Measurements from ENCODE around the gene FOLR2.

Gene FOLR2

DNA sequence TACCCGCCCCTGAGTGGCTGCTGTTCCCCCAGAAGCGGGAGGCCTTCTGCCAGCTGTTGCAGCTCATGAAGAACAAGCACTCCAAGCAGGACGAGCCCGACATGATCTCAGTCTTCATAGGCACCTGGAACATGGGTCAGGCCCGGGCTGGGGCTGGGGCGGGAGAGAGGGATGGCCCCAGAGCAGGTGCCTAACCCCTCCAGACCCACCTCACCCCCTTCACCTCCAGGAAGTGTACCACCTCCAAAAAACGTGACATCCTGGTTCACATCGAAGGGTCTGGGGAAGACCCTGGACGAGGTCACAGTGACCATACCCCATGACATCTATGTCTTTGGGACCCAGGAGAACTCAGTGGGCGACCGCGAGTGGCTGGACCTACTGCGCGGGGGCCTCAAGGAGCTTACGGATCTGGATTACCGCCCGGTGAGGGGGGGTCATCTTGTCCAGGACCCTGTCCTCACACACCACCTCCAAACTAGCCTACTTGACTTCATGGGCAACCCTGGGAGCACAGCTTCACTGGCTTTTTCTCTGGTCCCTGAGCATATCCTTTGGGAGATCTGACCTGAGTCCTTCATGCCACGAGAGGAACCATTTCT is 14.3 kb downstream of the FOLR2 start:
- Histone ChIP-seq H3K9ac (ENCODE audit: low read length) (no peak overlapping the region), H2AFZ (ENCODE audit: low read depth, low read length, severe bottlenecking) (no peak overlapping the region), H3K4me3 (ENCODE audit: insufficient read depth, low read length, poor library complexity, severe bottlenecking) (no peak overlapping the region), H3K9me3 (ENCODE audit: insufficient read depth, low read length) (no peaks in the 10 kb centered on the region), H3K36me3 (ENCODE audit: low read length) (no peaks in the 10 kb centered on the region), H3K27ac (ENCODE audit: low read depth, low read length) (no peak overlapping the region), H4K20me1 (ENCODE audit: low read depth, low read length) (no peaks in the 10 kb centered on the region), H3K4me2 (ENCODE audit: low read depth, low read length, poor library complexity, severe bottlenecking) (no peak overlapping the region), H3K27me3 (ENCODE audit: low read length) (no peaks in the 10 kb centered on the region), H3K79me2 (ENCODE audit: insufficient read depth, low read length) (peaks cover under 1% of the 10 kb centered on the region; the same call in 1 of the 2 replicates), H3F3A (ENCODE audit: insufficient read depth) (peaks cover under 1% of the 10 kb centered on the region; the same call in 1 of the 2 replicates), H3K9me2 (replicated peaks; ENCODE audit: insufficient read depth, low read length) (no peaks in the 10 kb centered on the region)
- TF ChIP-seq, protein P1, sequence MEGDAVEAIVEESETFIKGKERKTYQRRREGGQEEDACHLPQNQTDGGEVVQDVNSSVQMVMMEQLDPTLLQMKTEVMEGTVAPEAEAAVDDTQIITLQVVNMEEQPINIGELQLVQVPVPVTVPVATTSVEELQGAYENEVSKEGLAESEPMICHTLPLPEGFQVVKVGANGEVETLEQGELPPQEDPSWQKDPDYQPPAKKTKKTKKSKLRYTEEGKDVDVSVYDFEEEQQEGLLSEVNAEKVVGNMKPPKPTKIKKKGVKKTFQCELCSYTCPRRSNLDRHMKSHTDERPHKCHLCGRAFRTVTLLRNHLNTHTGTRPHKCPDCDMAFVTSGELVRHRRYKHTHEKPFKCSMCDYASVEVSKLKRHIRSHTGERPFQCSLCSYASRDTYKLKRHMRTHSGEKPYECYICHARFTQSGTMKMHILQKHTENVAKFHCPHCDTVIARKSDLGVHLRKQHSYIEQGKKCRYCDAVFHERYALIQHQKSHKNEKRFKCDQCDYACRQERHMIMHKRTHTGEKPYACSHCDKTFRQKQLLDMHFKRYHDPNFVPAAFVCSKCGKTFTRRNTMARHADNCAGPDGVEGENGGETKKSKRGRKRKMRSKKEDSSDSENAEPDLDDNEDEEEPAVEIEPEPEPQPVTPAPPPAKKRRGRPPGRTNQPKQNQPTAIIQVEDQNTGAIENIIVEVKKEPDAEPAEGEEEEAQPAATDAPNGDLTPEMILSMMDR (IDR thresholded peaks at IDR 0.05; ENCODE audit: insufficient read depth, low read length, poor library complexity, severe bottlenecking), result no peak
- no peak for TF ChIP-seq EZH2phosphoT487 (conservative IDR thresholded peaks at IDR 0.05; ENCODE audit: low read length)

DNA sequence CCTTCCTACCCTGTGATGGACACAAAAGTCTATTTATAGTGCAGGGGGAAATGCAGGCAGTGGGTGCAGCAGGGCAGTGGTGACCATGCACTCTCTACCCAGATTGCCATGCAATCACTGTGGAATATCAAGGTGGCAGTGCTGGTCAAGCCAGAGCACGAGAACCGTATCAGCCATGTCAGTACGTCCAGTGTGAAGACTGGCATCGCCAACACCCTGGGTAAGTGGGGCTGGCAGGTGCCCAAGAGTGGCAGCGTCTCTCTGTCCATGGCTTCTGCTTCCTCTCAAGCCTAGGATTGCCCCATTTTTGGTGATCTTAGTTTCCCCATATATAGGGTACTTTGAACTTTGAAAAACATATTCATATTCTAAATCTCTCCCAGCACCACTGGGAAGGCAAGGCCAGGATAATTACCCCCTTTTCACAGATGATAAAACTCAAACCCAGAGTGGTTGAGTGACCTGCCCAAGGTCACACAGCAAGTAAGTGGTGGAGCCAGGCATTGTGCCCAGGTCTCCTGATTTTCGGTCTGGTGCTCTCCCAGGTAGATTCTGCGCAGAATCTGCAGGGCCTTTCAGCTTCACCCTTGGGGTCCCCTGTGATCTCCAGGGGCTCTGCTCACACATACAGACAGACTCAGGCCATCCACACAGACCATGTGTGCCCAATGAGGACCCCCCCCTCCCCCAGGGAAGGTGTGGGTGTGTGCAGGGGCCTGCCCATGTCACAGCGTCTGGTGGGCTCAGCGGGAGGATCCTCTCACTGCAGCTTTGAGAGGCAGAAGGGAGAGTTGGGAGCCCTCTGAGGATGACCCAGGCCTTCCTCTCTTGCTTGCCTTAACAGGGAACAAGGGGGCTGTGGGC is 15.0 kb downstream of the FOLR2 start:
- H3K27me3 ChIP-seq (ENCODE audit: low read length), result no peaks in the 10 kb centered on the region
- no peaks in the 10 kb centered on the region for H3K9me3 ChIP-seq (ENCODE audit: insufficient read depth, low read length)
- peaks cover 5% of the 10 kb centered on the region for H3F3A ChIP-seq (ENCODE audit: insufficient read depth)
- no peak overlapping the region for H3K9ac ChIP-seq (ENCODE audit: low read length)
- H3K36me3 ChIP-seq (ENCODE audit: low read length), result no peaks in the 10 kb centered on the region
- no peak overlapping the region for H3K27ac ChIP-seq (ENCODE audit: low read depth, low read length)
- no peaks in the 10 kb centered on the region for H3K9me2 ChIP-seq (replicated peaks; ENCODE audit: insufficient read depth, low read length)
- H2AFZ ChIP-seq (ENCODE audit: low read depth, low read length, severe bottlenecking), result no peak overlapping the region
- H3K4me2 ChIP-seq (ENCODE audit: low read depth, low read length, poor library complexity, severe bottlenecking), result no peak overlapping the region
- no peak for TF ChIP-seq EZH2phosphoT487 (conservative IDR thresholded peaks at IDR 0.05; ENCODE audit: low read length)
- TF ChIP-seq, protein P1 (IDR thresholded peaks at IDR 0.05; ENCODE audit: insufficient read depth, low read length, poor library complexity, severe bottlenecking), result no peak
- H3K79me2 ChIP-seq (ENCODE audit: insufficient read depth, low read length), result no peaks in the 10 kb centered on the region; the same call in 1 of the 2 replicates
- H4K20me1 ChIP-seq (ENCODE audit: low read depth, low read length), result no peaks in the 10 kb centered on the region
- no peak overlapping the region for H3K4me3 ChIP-seq (ENCODE audit: insufficient read depth, low read length, poor library complexity, severe bottlenecking)

DNA sequence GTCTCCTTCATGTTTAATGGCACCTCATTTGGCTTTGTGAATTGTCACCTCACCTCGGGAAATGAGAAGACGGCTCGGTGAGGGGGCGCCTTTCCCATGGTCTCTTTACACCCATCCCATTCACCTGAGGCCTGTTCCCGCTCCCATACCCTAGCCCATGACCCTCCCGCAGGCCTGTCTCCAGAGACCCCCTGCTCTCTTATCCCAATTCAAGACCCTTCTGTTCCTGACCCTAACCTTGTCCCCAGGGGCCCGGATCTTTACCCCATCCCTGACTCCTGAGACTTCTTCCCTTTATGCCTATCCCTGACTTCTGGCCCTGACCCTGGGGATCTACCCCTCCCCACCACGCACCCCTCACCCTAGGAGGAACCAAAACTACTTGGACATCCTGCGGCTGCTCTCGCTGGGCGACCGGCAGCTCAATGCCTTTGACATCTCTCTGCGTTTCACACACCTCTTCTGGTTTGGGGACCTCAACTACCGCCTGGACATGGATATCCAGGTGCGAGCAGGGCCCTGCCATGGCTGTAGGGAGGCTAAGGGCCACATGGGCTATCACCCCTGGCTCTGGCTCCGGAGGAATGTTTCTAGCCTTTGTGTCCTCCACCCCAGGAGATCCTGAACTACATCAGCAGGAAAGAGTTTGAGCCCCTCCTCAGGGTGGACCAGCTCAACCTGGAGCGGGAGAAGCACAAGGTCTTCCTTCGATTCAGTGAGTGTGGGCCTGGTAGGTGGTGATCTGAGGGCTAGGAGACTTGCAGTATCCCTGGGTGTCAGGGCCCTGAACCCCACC is 15.9 kb downstream of the FOLR2 start:
- no peak overlapping the region for H3K27ac ChIP-seq (ENCODE audit: low read depth, low read length)
- no peak overlapping the region for H3K9ac ChIP-seq (ENCODE audit: low read length)
- no peaks in the 10 kb centered on the region for H3K36me3 ChIP-seq (ENCODE audit: low read length)

More for the DNA sequence above, 15.9 kb downstream of the FOLR2 start:
- TF ChIP-seq, protein P1 (IDR thresholded peaks at IDR 0.05; ENCODE audit: insufficient read depth, low read length, poor library complexity, severe bottlenecking), result no peak
- TF ChIP-seq EZH2phosphoT487 (conservative IDR thresholded peaks at IDR 0.05; ENCODE audit: low read length), result no peak
- Histone ChIP-seq H3K27me3 (ENCODE audit: low read length) (no peaks in the 10 kb centered on the region), H3F3A (ENCODE audit: insufficient read depth) (peaks cover 6% of the 10 kb centered on the region), H3K79me2 (ENCODE audit: insufficient read depth, low read length) (no peaks in the 10 kb centered on the region), H4K20me1 (ENCODE audit: low read depth, low read length) (no peaks in the 10 kb centered on the region), H3K9me3 (ENCODE audit: insufficient read depth, low read length) (no peaks in the 10 kb centered on the region), H3K9me2 (replicated peaks; ENCODE audit: insufficient read depth, low read length) (no peaks in the 10 kb centered on the region), H3K4me2 (ENCODE audit: low read depth, low read length, poor library complexity, severe bottlenecking) (no peak overlapping the region), H2AFZ (ENCODE audit: low read depth, low read length, severe bottlenecking) (no peak overlapping the region), H3K4me3 (ENCODE audit: insufficient read depth, low read length, poor library complexity, severe bottlenecking) (no peak overlapping the region)
